ENCODE results near the gene RSAD1.
A peak's percentile ranks its signal among the peaks of the same experiment; 100 is the strongest.

Gene RSAD1

DNA sequence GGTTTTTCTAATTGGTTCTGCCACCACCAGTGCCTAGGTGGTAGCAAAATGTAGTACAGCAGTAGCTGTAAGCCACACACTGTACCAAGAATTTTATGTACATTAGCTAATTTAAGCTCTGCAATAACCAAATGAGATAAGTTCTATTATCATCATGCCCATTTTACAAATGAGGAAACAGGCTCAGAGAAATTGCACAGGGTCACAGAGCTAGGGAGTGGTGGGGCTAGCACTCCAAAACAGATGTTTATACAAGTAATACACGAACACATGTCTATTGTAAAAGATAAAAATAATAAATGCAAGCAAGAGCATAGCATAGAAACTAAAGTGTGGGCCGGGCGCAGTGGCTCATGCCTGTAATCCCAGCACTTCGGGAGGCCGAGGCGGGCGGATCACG, 13.6 kb downstream of the RSAD1 start:
- no peak overlapping the region for H3K4me3 ChIP-seq (ENCODE audit: low read length)
- no peak for DNase-seq
- H4K20me1 ChIP-seq (ENCODE audit: insufficient read depth, low read length), result no peaks in the 10 kb centered on the region
- no peaks in the 10 kb centered on the region for H3K79me2 ChIP-seq (ENCODE audit: low read length)
- no peak overlapping the region for H3K9ac ChIP-seq (ENCODE audit: low read length)
- no peak overlapping the region for H2AFZ ChIP-seq (ENCODE audit: low read length)
- H3K27ac ChIP-seq (ENCODE audit: low read length), result no peak overlapping the region
- H3K9me2 ChIP-seq (replicated peaks; ENCODE audit: insufficient read depth, low read length), result no peaks in the 10 kb centered on the region
- H3F3A ChIP-seq (ENCODE audit: insufficient read depth, low read length), result no peaks in the 10 kb centered on the region
- no peaks in the 10 kb centered on the region for H3K27me3 ChIP-seq (replicated peaks; ENCODE audit: insufficient read depth, low read length)
- no peaks in the 10 kb centered on the region for H3K36me3 ChIP-seq (replicated peaks; ENCODE audit: insufficient read depth, low read length)
- no peaks in the 10 kb centered on the region for H3K4me1 ChIP-seq (ENCODE audit: low read length)
- no peak for TF ChIP-seq CTCF (IDR thresholded peaks at IDR 0.05; ENCODE audit: low read length)
- no peak for TF ChIP-seq EZH2phosphoT487 (IDR thresholded peaks at IDR 0.05; ENCODE audit: low read length)
- no peak for TF ChIP-seq EZH2 (optimal IDR thresholded peaks at IDR 0.05; ENCODE audit: low read depth, low read length)
- no peak overlapping the region for H3K4me2 ChIP-seq (ENCODE audit: low read depth, low read length)
- H3K9me3 ChIP-seq (replicated peaks; ENCODE audit: insufficient read depth, low read length), result no peaks in the 10 kb centered on the region

DNA sequence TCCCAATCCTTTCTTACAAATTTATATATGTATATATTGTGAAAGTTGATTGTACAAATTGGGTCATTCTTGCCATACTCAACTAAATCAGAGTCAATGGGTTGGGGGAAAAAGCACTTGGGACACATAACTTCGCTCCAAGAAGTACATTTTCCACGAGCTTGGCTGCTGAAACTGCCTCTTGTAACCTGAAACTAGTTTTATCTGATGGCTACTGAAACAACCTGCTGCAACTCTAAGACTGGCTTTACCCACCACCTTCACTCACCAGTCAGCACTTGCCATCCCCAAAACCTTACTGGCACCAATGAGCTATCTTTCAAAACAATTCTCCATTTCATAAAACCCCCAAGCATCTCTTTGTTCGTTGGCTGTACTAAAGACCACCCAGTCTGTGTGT, 15.1 kb downstream of the RSAD1 start:
- no peak overlapping the region for H3K4me3 ChIP-seq (ENCODE audit: low read length)
- H3K9me2 ChIP-seq (replicated peaks; ENCODE audit: insufficient read depth, low read length), result no peaks in the 10 kb centered on the region
- no peaks in the 10 kb centered on the region for H3F3A ChIP-seq (ENCODE audit: insufficient read depth, low read length)
- no peaks in the 10 kb centered on the region for H3K27me3 ChIP-seq (replicated peaks; ENCODE audit: insufficient read depth, low read length)
- H3K79me2 ChIP-seq (ENCODE audit: low read length), result no peaks in the 10 kb centered on the region
- TF ChIP-seq EZH2phosphoT487 (IDR thresholded peaks at IDR 0.05; ENCODE audit: low read length) (no peak), CTCF (IDR thresholded peaks at IDR 0.05; ENCODE audit: low read length) (no peak), EZH2 (optimal IDR thresholded peaks at IDR 0.05; ENCODE audit: low read depth, low read length) (no peak)
- H3K4me2 ChIP-seq (ENCODE audit: low read depth, low read length), result 0 out of 2 replicates have a peak overlapping the region, but pooled peaks have one; percentile 6
- H3K27ac ChIP-seq (ENCODE audit: low read length), result no peak overlapping the region
- H4K20me1 ChIP-seq (ENCODE audit: insufficient read depth, low read length), result no peaks in the 10 kb centered on the region
- H3K9ac ChIP-seq (ENCODE audit: low read length), result no peak overlapping the region
- peak overlapping the region; percentile 52; the same call in 1 of the 2 replicates for H2AFZ ChIP-seq (ENCODE audit: low read length)
- no peaks in the 10 kb centered on the region for H3K9me3 ChIP-seq (replicated peaks; ENCODE audit: insufficient read depth, low read length)
- H3K36me3 ChIP-seq (replicated peaks; ENCODE audit: insufficient read depth, low read length), result no peaks in the 10 kb centered on the region
- H3K4me1 ChIP-seq (ENCODE audit: low read length), result no peaks in the 10 kb centered on the region
- DNase-seq, result peak; percentile 23

DNA sequence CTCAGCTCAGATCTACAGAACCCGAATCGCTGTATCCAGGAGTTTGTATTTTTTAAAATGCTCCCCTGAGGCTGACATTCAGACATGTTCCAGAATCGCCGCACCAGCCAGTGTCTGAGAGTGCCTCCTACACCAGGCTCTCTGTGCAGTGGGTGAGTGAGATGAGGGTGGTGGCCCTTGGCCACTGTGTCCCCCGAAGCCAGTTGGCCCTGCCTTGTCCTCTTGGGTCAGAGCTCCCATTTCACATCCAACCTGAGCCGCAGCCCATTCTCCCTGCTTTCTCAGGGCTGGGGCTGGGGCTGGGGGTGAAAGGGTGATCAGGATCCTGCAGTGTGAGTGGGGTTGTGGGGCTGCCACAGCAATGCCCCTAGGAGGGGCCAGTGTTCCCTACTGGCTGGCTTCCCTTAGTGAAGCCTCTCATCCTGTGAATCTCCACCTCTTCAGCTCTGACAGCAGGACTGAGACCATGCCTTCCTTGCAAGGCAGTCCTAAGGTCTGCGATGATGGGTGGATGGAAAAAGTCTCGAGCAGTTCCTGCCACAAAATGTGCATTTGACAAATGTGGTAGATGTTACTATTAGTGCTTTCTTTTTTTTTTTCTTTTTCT, 16.7 kb downstream of the RSAD1 start:
- TF ChIP-seq CTCF (IDR thresholded peaks at IDR 0.05; ENCODE audit: low read length) (no peak), EZH2phosphoT487 (IDR thresholded peaks at IDR 0.05; ENCODE audit: low read length) (no peak), EZH2 (optimal IDR thresholded peaks at IDR 0.05; ENCODE audit: low read depth, low read length) (no peak)
- Histone ChIP-seq H4K20me1 (ENCODE audit: insufficient read depth, low read length) (no peaks in the 10 kb centered on the region), H2AFZ (ENCODE audit: low read length) (no peak overlapping the region), H3K9me2 (replicated peaks; ENCODE audit: insufficient read depth, low read length) (no peaks in the 10 kb centered on the region), H3K9me3 (replicated peaks; ENCODE audit: insufficient read depth, low read length) (no peaks in the 10 kb centered on the region), H3K4me1 (ENCODE audit: low read length) (no peaks in the 10 kb centered on the region), H3F3A (ENCODE audit: insufficient read depth, low read length) (no peaks in the 10 kb centered on the region), H3K27ac (ENCODE audit: low read length) (no peak overlapping the region), H3K4me3 (ENCODE audit: low read length) (no peak overlapping the region), H3K27me3 (replicated peaks; ENCODE audit: insufficient read depth, low read length) (no peaks in the 10 kb centered on the region), H3K36me3 (replicated peaks; ENCODE audit: insufficient read depth, low read length) (no peaks in the 10 kb centered on the region), H3K9ac (ENCODE audit: low read length) (no peak overlapping the region), H3K79me2 (ENCODE audit: low read length) (no peaks in the 10 kb centered on the region), H3K4me2 (ENCODE audit: low read depth, low read length) (no peak overlapping the region)
- DNase-seq, result no peak
